Stimulated activated CD4-positive, alpha-beta T cell treated with anti-CD3 and anti-CD28 coated beads, Interleukin-4, amount 100 ng/mL, for 48 hours (primary cell): Measurements from ENCODE around the gene QPRT.
"Not testable (repeated sequence)": the region's sequence is repeated elsewhere in the genome, so short reads cannot be mapped to it uniquely, and the experiment has no call there.

ENCODE experiments used
- DNase-seq, 2 donors: peaks; one replicate each; pipeline ENCODE4 v3.0.0-alpha.2; 2020; ENCODE audit warnings: low read depth in 2 of 2

The QPRT gene

GRCh38 chr16:29745121-29745852 is 66.3 kb downstream of the QPRT start:
- peak in 1 of 2 donors; percentile 41 for DNase-seq

GRCh38 chr16:29745853-29746345 is 66.9 kb downstream of the QPRT start, which contains the start of gene C16orf54:
Gene C16orf54 (minus strand): TSS chr16:29745990. CDS start chr16:29744951, 1,039 bp downstream.
- peak; percentile 72 to 82 for DNase-seq

GRCh38 chr16:29746518-29746917 is 67.5 kb downstream of the QPRT start:
- DNase-seq, result not testable (repeated sequence)
